ENCODE data around the gene CDK12.
"Not testable (repeated sequence)": the region's sequence is repeated elsewhere in the genome, so short reads cannot be mapped to it uniquely, and the experiment has no call there.

The CDK12 gene

GRCh38 chr17:39496921-39497320, 35.6 kb downstream of the CDK12 start:
- not testable (repeated sequence) for DNase-seq (ENCODE audit: low read depth in 2 of 2)

- no peak for DNase-seq (ENCODE audit: low read depth in 2 of 2)
Observed at GRCh38 chr17:39507511-39507910, 46.2 kb downstream of the CDK12 start.

GRCh38 chr17:39508987-39509386, 47.7 kb downstream of the CDK12 start:
- DNase-seq (ENCODE audit: low read depth in 2 of 2): no peak

DNA sequence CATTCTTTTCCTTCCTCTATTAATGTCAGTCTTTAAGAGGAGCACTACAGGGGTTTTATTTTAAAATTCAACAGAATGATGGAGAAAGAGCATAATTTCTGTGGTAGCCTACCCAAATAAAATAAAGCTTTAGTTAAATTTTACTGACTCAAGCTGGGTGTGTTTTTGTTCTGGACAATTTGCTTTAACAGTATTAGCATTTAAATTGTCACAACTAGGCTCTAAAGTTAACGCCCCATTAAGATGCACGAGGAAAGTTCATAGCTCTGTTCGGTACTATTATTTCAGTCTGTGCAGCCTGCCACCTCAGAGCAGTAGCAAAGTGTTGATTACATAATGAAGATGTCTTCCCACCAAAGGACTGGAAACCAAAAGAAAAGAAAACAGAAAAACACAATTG, 52.0 kb downstream of the CDK12 start:
- DNase-seq (ENCODE audit: low read depth in 2 of 2): no peak

DNA sequence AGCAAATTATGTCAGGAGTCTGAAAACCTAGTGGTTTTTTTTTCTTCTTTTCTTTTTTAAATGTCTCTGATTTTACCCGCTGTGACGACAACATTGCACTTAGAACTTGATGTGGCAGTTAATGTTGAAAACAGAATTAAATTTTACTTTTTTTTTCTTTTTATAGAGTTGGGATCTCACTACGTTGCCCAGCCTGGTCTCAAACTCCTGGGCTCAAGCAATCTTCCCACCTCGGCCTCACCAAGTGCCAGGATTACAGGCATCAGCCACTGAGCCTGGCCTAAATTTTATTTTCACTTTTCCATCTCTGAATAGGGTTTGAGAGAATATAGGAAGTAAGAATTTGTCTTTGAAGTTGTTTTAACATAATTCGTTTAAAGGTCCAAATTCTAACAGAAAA, 52.6 kb downstream of the CDK12 start:
- DNase-seq (ENCODE audit: low read depth in 2 of 2): no peak

- no peak for DNase-seq (ENCODE audit: low read depth in 2 of 2)
Observed at GRCh38 chr17:39517224-39517623, 55.9 kb downstream of the CDK12 start.

DNA sequence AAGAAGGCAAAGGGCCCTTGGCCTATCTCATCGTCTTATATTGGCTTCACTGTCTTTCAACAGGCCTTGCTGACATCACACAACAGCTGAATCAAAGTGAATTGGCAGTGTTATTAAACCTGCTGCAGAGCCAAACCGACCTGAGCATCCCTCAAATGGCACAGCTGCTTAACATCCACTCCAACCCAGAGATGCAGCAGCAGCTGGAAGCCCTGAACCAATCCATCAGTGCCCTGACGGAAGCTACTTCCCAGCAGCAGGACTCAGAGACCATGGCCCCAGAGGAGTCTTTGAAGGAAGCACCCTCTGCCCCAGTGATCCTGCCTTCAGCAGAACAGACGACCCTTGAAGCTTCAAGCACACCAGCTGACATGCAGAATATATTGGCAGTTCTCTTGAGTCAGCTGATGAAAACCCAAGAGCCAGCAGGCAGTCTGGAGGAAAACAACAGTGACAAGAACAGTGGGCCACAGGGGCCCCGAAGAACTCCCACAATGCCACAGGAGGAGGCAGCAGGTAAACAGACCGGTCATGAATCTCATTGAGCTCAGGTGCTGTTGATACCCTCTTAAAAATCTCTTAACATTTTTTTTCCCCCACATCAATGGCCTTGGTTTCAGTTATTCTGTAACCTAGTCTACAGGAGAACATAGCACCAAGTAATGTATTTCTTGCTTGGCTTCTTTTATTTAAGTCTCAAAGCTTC, 64.7 kb downstream of the CDK12 start:
- DNase-seq (ENCODE audit: low read depth in 2 of 2): no peak

DNA sequence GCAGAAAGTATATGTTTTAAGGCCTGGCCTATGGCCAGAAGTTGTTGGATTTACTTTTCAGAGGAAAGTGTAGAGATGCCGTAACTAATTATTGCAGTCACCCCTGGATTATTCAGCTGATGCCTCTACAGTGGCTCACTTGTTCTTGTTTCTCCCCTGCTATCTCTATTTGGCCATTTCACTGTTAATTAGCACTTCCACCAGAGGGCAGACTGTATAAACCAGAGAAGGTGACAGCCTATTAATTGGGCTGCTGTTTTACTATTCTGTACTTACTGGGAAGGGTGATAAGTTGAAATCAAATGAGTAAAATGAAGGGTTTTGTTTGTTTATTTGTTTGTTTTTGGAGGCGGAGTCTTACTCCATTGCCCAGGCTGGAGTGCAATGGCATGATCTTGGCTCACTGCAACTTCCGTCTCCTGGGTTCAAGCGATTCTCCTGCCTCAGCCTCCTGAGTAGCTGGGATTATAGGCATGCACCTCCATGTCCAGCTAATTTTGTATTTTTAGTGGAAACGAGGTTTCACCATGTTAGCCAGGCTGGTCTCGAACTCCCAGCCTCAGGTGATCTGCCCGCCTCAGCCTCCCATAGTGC, 66.0 kb downstream of the CDK12 start:
- DNase-seq (ENCODE audit: low read depth in 2 of 2): no peak

DNA sequence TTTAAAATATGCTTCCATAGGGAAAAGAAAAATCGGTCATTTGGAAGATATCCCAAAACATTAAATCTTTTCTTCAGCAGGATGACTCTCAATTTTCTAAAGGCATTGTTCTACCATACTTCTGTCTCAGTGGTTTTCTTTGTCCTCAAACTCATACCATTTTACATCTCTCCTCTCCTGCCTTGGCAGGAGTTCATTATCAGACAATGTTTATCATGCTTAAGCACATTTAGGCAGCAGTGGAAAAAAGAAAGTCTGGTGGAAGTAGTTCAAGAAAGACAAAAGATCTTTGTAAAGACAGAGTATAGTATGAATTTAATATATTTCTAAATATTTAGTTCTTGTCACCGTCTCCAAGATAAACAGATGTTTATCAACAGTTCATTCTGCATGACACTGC, 68.2 kb downstream of the CDK12 start:
- no peak for DNase-seq (ENCODE audit: low read depth in 2 of 2)

DNA sequence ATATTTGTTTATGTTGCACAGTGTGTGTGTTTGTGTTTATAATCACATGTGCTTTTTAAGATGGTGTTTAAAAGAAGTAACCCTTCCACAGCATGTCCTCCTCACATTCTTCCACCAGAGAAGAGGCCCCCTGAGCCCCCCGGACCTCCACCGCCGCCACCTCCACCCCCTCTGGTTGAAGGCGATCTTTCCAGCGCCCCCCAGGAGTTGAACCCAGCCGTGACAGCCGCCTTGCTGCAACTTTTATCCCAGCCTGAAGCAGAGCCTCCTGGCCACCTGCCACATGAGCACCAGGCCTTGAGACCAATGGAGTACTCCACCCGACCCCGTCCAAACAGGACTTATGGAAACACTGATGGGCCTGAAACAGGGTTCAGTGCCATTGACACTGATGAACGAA, 69.2 kb downstream of the CDK12 start:
- DNase-seq (ENCODE audit: low read depth in 2 of 2): no peak

DNA sequence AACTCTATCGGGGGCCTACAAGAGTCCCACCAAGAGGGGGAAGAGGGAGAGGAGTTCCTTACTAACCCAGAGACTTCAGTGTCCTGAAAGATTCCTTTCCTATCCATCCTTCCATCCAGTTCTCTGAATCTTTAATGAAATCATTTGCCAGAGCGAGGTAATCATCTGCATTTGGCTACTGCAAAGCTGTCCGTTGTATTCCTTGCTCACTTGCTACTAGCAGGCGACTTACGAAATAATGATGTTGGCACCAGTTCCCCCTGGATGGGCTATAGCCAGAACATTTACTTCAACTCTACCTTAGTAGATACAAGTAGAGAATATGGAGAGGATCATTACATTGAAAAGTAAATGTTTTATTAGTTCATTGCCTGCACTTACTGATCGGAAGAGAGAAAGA, 70.0 kb downstream of the CDK12 start:
- DNase-seq (ENCODE audit: low read depth in 2 of 2): no peak

DNA sequence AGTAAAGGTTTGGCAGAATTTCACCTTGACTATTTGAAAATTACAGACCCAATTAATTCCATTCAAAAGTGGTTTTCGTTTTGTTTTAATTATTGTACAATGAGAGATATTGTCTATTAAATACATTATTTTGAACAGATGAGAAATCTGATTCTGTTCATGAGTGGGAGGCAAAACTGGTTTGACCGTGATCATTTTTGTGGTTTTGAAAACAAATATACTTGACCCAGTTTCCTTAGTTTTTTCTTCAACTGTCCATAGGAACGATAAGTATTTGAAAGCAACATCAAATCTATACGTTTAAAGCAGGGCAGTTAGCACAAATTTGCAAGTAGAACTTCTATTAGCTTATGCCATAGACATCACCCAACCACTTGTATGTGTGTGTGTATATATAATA, 72.6 kb downstream of the CDK12 start:
- DNase-seq (ENCODE audit: low read depth in 2 of 2): no peak

DNA sequence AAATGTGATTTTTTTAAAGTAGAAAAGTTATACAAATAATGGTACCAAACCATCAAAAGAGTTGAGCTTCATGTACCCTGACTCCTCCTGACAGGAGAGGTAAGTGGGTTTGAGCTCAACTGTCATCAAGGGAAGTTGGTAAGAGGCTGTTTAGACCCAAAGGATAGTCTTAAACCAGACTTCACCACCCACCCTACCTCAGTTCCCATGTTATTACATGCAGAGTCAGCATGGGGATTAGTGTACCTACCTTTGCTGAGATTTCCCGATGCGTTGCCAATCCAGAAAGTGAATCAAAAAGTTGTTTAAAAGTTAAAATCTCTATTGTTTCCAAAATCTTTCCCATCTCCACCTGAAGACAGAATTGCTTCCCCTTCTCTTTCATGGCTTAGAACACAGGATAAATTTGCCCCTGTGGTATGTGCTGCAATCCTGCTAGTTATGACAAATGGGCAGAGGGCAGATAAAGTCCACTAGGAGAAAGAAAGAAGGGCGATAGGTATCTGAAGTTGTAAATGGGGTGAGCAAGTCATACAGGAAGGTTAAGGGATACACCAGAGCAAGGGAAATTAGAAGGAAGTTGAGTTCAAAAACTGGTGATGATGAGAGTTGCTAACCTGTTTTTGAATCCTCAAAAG, 73.6 kb downstream of the CDK12 start:
- no peak for DNase-seq (ENCODE audit: low read depth in 2 of 2)

- no peak for DNase-seq (ENCODE audit: low read depth in 2 of 2)
Observed at GRCh38 chr17:39536468-39536867, 75.2 kb downstream of the CDK12 start.

GRCh38 chr17:39537364-39537763, 76.1 kb downstream of the CDK12 start:
- DNase-seq (ENCODE audit: low read depth in 2 of 2): not testable (repeated sequence)

GRCh38 chr17:39538866-39539265, 77.6 kb downstream of the CDK12 start:
- DNase-seq (ENCODE audit: low read depth in 2 of 2): no peak

DNA sequence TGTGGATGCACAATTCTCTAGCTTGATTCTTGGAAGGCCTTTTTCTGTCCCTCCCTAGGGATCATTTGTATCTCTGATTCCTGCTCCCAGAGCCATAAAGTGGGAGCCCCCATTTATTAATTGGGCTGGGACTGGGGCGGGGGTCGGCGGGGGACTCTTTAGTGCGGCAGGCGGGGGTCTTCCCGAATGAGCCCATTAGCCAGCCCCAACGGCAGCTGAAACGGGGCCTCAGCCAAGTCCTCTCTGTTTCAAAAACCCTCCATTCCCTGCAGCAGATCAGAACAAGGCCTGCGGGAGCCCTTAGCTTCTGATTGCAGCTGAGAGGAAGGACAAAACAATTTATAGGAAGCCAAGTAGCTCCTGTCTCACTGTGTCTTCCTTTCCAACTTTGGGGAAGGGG, 79.3 kb downstream of the CDK12 start:
- DNase-seq (ENCODE audit: low read depth in 2 of 2): no peak

GRCh38 chr17:39541652-39542051, 80.4 kb downstream of the CDK12 start:
- no peak for DNase-seq (ENCODE audit: low read depth in 2 of 2)

GRCh38 chr17:39543176-39543575, 81.9 kb downstream of the CDK12 start:
- no peak for DNase-seq (ENCODE audit: low read depth in 2 of 2)

DNA sequence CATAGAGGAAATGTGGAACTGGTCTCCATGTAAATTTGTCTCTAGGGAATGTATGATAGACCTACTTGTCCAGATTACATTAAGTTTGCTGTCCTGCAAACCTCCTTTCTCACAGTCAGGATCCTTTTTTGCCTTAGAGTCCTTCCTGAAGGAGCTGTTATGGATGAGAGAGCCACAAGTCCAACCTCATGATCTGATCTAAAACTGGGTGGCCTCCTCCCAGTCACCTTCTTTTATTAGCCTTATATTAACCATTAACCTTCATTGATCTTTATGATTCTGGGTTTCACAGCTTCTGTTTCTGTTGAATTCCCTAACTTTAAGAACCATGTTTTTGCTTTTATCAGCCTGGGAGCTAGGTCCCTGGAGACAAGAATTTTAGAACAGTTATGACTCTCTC, 82.4 kb downstream of the CDK12 start:
- DNase-seq (ENCODE audit: low read depth in 2 of 2): no peak

DNA sequence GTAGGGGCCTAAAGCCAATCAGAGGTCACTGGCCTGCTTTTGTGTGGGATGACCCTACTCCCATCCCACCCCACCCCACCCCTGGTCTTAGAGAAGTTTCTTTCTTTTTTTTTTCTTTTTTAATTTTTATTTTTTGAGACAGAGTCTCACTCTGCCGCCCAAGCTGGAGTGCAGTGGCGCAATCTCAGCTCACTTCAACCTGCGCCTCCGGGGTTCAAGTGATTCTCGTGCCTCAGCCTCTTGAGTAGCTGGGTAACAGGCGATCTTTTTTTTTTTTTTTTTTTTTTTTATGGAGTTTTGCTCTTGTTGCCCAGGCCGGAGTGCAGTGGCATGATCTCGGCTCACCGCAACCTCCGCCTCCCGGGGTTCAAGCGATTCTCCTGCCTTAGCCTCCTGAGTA, 83.1 kb downstream of the CDK12 start:
- not testable (repeated sequence) for DNase-seq (ENCODE audit: low read depth in 2 of 2)

- no peak for DNase-seq (ENCODE audit: low read depth in 2 of 2)
Observed at GRCh38 chr17:39547713-39548478, 86.6 kb downstream of the CDK12 start.
